WTC11 (cell line): ENCODE results near the gene DNAJC16. TPM values are rescaled to one million over a fixed set of nuclear protein-coding genes. Genes with fewer than 3 reads are reported as not detected.

ENCODE experiments used
- ATAC-seq: fragments of 200-7000 bp; cut with Tn5 transposase; 2 replicates; pipeline ENCODE4 v1.10.0; 2021; ENCODE audit warnings: mild to moderate bottlenecking, moderate library complexity
- CTCF ChIA-PET: fragments of 300-600 bp; sonication (Branson Sonifier 250); formaldehyde crosslinking; loops from one replicate; lab custom pipeline; 2021; ENCODE audit warnings: antibody characterized with exemption; lab: Charles Lee
- POLR2A ChIA-PET: fragments of 350-600 bp; sonication (Branson Sonifier 250); formaldehyde crosslinking; loops from one replicate; lab custom pipeline; 2021; ENCODE audit warnings: antibody characterized with exemption; lab: Charles Lee
- DNase-seq: peaks from one replicate; pipeline ENCODE4 v3.0.0; 2021; ENCODE audit warnings: low spot score
- H3K27ac Mint-ChIP-seq: 2 replicates; pipeline ENCODE4 v1.8.0; 2021; ENCODE audit warnings: mixed read lengths
- H3K27me3 Mint-ChIP-seq: 2 replicates; pipeline ENCODE4 v1.8.0; 2021; ENCODE audit warnings: low read depth, mild to moderate bottlenecking, moderate library complexity, mixed read lengths
- H3K36me3 Mint-ChIP-seq: 2 replicates; pipeline ENCODE4 v1.8.0; 2021; ENCODE audit warnings: mixed read lengths
- H3K4me1 Mint-ChIP-seq: 2 replicates; pipeline ENCODE4 v1.8.0; 2022; ENCODE audit warnings: mixed read lengths
- H3K4me3 Mint-ChIP-seq: 2 replicates; pipeline ENCODE4 v1.8.0; 2021; ENCODE audit warnings: mild to moderate bottlenecking, moderate library complexity, mixed read lengths
- H3K9me3 Mint-ChIP-seq: 2 replicates; pipeline ENCODE4 v1.8.0; 2021; ENCODE audit warnings: mixed read lengths
- ATF1 ChIP-seq: sonication (generic); formaldehyde crosslinking; IDR thresholded peaks from 2 replicates; pipeline ENCODE4 v1.8.1; 2023; ENCODE audit warnings: mild to moderate bottlenecking, moderate library complexity, missing genetic modification reagents
- ATF2 ChIP-seq: sonication (generic); formaldehyde crosslinking; IDR thresholded peaks from 2 replicates; pipeline ENCODE4 v1.8.1; 2022; ENCODE audit warnings: low read depth, missing genetic modification reagents, borderline replicate concordance
- CBFB ChIP-seq: sonication (generic); formaldehyde crosslinking; IDR thresholded peaks from 2 replicates; pipeline ENCODE4 v1.8.1; 2022; ENCODE audit warnings: mild to moderate bottlenecking, low read depth, missing genetic modification reagents
- E2F1 ChIP-seq: sonication (generic); formaldehyde crosslinking; IDR thresholded peaks from 2 replicates; pipeline ENCODE4 v1.8.0; 2022; ENCODE audit warnings: mild to moderate bottlenecking, missing genetic modification reagents
- E2F5 ChIP-seq: sonication (generic); formaldehyde crosslinking; IDR thresholded peaks from 2 replicates; pipeline ENCODE4 v1.8.1; 2022; ENCODE audit warnings: mild to moderate bottlenecking, moderate library complexity, missing genetic modification reagents
- ESRRA ChIP-seq: sonication (generic); formaldehyde crosslinking; IDR thresholded peaks from 2 replicates; pipeline ENCODE4 v1.8.1; 2022; ENCODE audit warnings: mild to moderate bottlenecking, missing genetic modification reagents, borderline replicate concordance
- ETV6 ChIP-seq: sonication (generic); formaldehyde crosslinking; IDR thresholded peaks from 2 replicates; pipeline ENCODE4 v1.8.1; 2022; ENCODE audit warnings: mild to moderate bottlenecking, missing genetic modification reagents
- KAT7 ChIP-seq: sonication (generic); formaldehyde crosslinking; IDR thresholded peaks from 2 replicates; pipeline ENCODE4 v1.8.1; 2023; ENCODE audit warnings: missing genetic modification reagents, mild to moderate bottlenecking, borderline replicate concordance
- MLX ChIP-seq: sonication (generic); formaldehyde crosslinking; IDR thresholded peaks from 2 replicates; pipeline ENCODE4 v1.8.1; 2023; ENCODE audit warnings: mild to moderate bottlenecking, missing genetic modification reagents, moderate library complexity
- NFE2L1 ChIP-seq: sonication (generic); formaldehyde crosslinking; IDR thresholded peaks from 2 replicates; pipeline ENCODE4 v1.8.1; 2023; ENCODE audit warnings: missing genetic modification reagents
- NR1H2 ChIP-seq: sonication (generic); formaldehyde crosslinking; IDR thresholded peaks from 2 replicates; pipeline ENCODE4 v1.9.0; 2021; ENCODE audit warnings: mild to moderate bottlenecking, moderate library complexity, missing genetic modification reagents
- NR3C1 ChIP-seq: sonication (generic); formaldehyde crosslinking; conservative IDR thresholded peaks from 2 replicates; pipeline ENCODE4 v1.8.1; 2023; ENCODE audit warnings: low read depth, mild to moderate bottlenecking, missing genetic modification reagents
- PRRX2 ChIP-seq: fragments of 250-450 bp; sonication (Bioruptor Pico); IDR thresholded peaks from 2 replicates; pipeline ENCODE4 v1.8.0; 2021; ENCODE audit warnings: mild to moderate bottlenecking
- USF1 ChIP-seq: sonication (generic); formaldehyde crosslinking; IDR thresholded peaks from 2 replicates; pipeline ENCODE4 v1.8.0; 2022; ENCODE audit warnings: mild to moderate bottlenecking, missing genetic modification reagents
- ZNF219 ChIP-seq: sonication (generic); formaldehyde crosslinking; IDR thresholded peaks from 2 replicates; pipeline ENCODE4 v1.8.0; 2023; ENCODE audit warnings: missing genetic modification reagents, mild to moderate bottlenecking, borderline replicate concordance
- ZNF263 ChIP-seq: sonication (generic); formaldehyde crosslinking; IDR thresholded peaks from 2 replicates; pipeline ENCODE4 v1.8.1; 2022; ENCODE audit warnings: low read depth, mild to moderate bottlenecking, moderate library complexity, missing genetic modification reagents
- ZNF532 ChIP-seq: fragments of 250-450 bp; sonication (Bioruptor Pico); IDR thresholded peaks from 2 replicates; pipeline ENCODE4 v1.9.0; 2021; ENCODE audit warnings: mild to moderate bottlenecking, borderline replicate concordance
- total RNA-seq: library from RNA; stranded (reverse); gene quantifications from 3 replicates; pipeline ENCODE4 v1.2.3, GENCODE V29; 2021
- TF ChIP-seq, protein P1 (sequence below): fragments of 200-600 bp; IDR thresholded peaks from 2 replicates; pipeline ENCODE4 v1.8.0; 2022; ENCODE audit warnings: antibody characterized with exemption

The DNAJC16 gene
- total RNA-seq, 1 experiment from 2014 or later, result 16.4 TPM

DNA sequence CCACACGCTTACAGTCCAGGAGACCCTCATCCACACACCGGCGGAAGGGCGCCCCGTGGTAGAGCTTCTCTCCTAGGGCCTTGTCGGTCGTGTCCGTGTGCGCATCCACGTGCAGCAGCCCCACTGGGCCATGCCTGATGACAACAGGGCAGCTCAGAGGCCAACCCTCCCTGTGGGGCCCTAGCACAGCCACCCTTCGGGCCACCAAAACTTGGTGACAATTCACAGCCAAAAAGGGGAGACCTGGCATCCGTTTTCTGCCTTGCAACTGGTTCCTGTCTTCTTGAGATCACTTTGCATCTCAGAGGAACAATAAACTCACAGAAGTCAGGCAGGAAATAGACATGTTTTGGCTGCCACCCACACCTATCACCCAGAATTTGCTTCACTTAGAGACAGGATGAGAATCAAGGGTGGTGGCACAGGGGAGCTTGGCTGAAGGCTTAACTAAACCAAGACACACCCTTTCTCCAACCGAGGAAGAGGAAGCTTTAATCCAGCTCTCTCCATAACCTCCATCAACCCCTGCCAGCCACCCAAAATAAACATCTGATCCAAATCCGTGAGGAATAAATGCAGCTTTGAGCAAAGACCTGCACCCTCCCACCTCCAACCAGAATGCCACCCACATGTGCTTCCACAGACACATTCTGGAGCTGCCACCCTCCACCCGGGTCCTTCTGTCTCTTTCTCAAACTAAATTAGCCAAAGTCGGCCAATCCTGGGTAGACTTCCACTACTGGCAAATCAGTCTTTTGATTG, 52.5 kb downstream of the DNAJC16 start:
- Mint-ChIP-seq H3K4me1 (no peaks in the 10 kb centered on the region), H3K27me3 (no peaks in the 10 kb centered on the region), H3K9me3 (no peaks in the 10 kb centered on the region), H3K4me3 (no peak overlapping the region), H3K36me3 (no peaks in the 10 kb centered on the region), H3K27ac (0 out of 2 replicates have a peak overlapping the region, but pooled peaks have one; percentile 27)
- ChIA-PET POLR2A (interaction anchor here (0.5 kb wide), 1 partner anchor 798 kb away, joined by 3 read pairs; no protein-coding TSS in a partner anchor), CTCF (no interaction called here)
- ATAC-seq (no peak), DNase-seq (no peak)
- TF ChIP-seq NR3C1 (CRISPR knock-in tag) (no peak), ATF2 (CRISPR knock-in tag) (no peak), MLX (CRISPR knock-in tag) (no peak), USF1 (CRISPR knock-in tag) (no peak), ESRRA (CRISPR knock-in tag) (no peak), E2F1 (no peak), PRRX2 (no peak), NR1H2 (CRISPR knock-in tag) (no peak), ZNF263 (CRISPR knock-in tag) (no peak), KAT7 (no peak), CBFB (CRISPR knock-in tag) (no peak), NFE2L1 (no peak), ETV6 (no peak), ATF1 (CRISPR knock-in tag) (no peak), ZNF219 (CRISPR knock-in tag) (no peak), ZNF532 (CRISPR knock-in tag) (no peak), E2F5 (CRISPR knock-in tag) (no peak)
- TF ChIP-seq, protein P1, sequence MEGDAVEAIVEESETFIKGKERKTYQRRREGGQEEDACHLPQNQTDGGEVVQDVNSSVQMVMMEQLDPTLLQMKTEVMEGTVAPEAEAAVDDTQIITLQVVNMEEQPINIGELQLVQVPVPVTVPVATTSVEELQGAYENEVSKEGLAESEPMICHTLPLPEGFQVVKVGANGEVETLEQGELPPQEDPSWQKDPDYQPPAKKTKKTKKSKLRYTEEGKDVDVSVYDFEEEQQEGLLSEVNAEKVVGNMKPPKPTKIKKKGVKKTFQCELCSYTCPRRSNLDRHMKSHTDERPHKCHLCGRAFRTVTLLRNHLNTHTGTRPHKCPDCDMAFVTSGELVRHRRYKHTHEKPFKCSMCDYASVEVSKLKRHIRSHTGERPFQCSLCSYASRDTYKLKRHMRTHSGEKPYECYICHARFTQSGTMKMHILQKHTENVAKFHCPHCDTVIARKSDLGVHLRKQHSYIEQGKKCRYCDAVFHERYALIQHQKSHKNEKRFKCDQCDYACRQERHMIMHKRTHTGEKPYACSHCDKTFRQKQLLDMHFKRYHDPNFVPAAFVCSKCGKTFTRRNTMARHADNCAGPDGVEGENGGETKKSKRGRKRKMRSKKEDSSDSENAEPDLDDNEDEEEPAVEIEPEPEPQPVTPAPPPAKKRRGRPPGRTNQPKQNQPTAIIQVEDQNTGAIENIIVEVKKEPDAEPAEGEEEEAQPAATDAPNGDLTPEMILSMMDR, result no peak
